Measurements from ENCODE around the gene PCBD2. TPM values are rescaled to one million over a fixed set of nuclear protein-coding genes. Genes with fewer than 3 reads are reported as not detected.

PCBD2 gene
- total and polyA plus RNA-seq, 2 donors (not counting 1 experiment from before 2014, with no cell fraction given) = 6.1 to 15.7 TPM

GRCh38 chr5:134967607-134968006 is 62.7 kb downstream of the PCBD2 start, which contains the start of gene CATSPER3:
CATSPER3 (plus strand) TSS chr5:134967907; CDS start chr5:134967992, 85 bp downstream.
- H3K9me3 ChIP-seq (ENCODE audit: control extremely low read depth in 1 of 3, control insufficient read depth in 2 of 3, insufficient read depth in 1 of 3, low read length in 2 of 3) = no peaks in the 10 kb centered on the region
- no peaks in the 10 kb centered on the region for H3K27me3 Mint-ChIP-seq
- ChIA-PET CTCF (no interaction called here), POLR2A (no interaction called here)
- H3K4me1 Mint-ChIP-seq = no peaks in the 10 kb centered on the region
- no peaks in the 10 kb centered on the region for H3K27me3 ChIP-seq (replicated peaks in 1 of 4; ENCODE audit: control extremely low read depth in 1 of 4, control insufficient read depth in 3 of 4, insufficient read depth in 4 of 4, low read length in 3 of 4)
- H3K4me1 ChIP-seq (ENCODE audit: control insufficient read depth in 2 of 2, insufficient read depth in 2 of 2, low read length in 2 of 2) = no peaks in the 10 kb centered on the region
- no peak within 1 kb of the TSS for H3K4me2 ChIP-seq (replicated peaks; ENCODE audit: low read depth, low read length, poor library complexity, severe bottlenecking)
- ATAC-seq (ENCODE audit: low read depth) (no peak), DNase-seq (no peak)
- no peak within 1 kb of the TSS for H3K27ac Mint-ChIP-seq
- 95% methylated on average over 2 of the region's 3 CpGs for WGBS (ENCODE audit: insufficient coverage)
- H3K9ac ChIP-seq (ENCODE audit: low read length) = no peak within 1 kb of the TSS
- H3K4me3 ChIP-seq (ENCODE audit: control extremely low read depth in 1 of 5, extremely low read depth in 1 of 5, insufficient read depth in 1 of 5, low read depth in 2 of 5, low read length in 4 of 5) = no peak within 1 kb of the TSS
- no peak for TF ChIP-seq CTCF (IDR thresholded peaks at IDR 0.05)
- no peak for TF ChIP-seq EZH2 (IDR thresholded peaks at IDR 0.05; ENCODE audit: borderline replicate concordance, insufficient read depth, low read depth, low read length, poor library complexity, severe bottlenecking)
- H3K9me3 Mint-ChIP-seq (ENCODE audit: insufficient read depth) = no peaks in the 10 kb centered on the region
- no peak within 1 kb of the TSS for H2AFZ ChIP-seq (ENCODE audit: insufficient read depth, low read depth, low read length, poor library complexity, severe bottlenecking)
- no peak within 1 kb of the TSS for H3K27ac ChIP-seq (ENCODE audit: low read length in 2 of 2)
- H3K79me2 ChIP-seq (ENCODE audit: control insufficient read depth, insufficient read depth, low read length) = no peaks in the 10 kb centered on the region
- no peak within 1 kb of the TSS for H3K4me3 Mint-ChIP-seq
- peaks cover 0 to 8% of the 10 kb centered on the region in 2 experiments for H3K36me3 ChIP-seq (replicated peaks in 1 of 2; ENCODE audit: control extremely low read depth in 1 of 2, control insufficient read depth in 1 of 2, extremely low read depth in 1 of 2, insufficient read depth in 2 of 2, low read length in 1 of 2)
- intact Hi-C loops (cut with micrococcal nuclease) = no loop called here
- no peaks in the 10 kb centered on the region for H4K20me1 ChIP-seq (ENCODE audit: control insufficient read depth, insufficient read depth, low read length, poor library complexity, severe bottlenecking)

- H3K4me3 ChIP-seq (ENCODE audit: control extremely low read depth in 1 of 5, extremely low read depth in 1 of 5, insufficient read depth in 1 of 5, low read depth in 2 of 5, low read length in 4 of 5) = no peak overlapping the region
- H3K27me3 Mint-ChIP-seq = no peaks in the 10 kb centered on the region
- peaks cover 0 to 3% of the 10 kb centered on the region in 2 experiments for H3K36me3 ChIP-seq (replicated peaks in 1 of 2; ENCODE audit: control extremely low read depth in 1 of 2, control insufficient read depth in 1 of 2, extremely low read depth in 1 of 2, insufficient read depth in 2 of 2, low read length in 1 of 2)
- intact Hi-C loops (cut with micrococcal nuclease) = no loop called here
- H3K4me1 ChIP-seq (ENCODE audit: control insufficient read depth in 2 of 2, insufficient read depth in 2 of 2, low read length in 2 of 2) = no peaks in the 10 kb centered on the region
- H3K27ac ChIP-seq (ENCODE audit: low read length in 2 of 2) = no peak overlapping the region
- ChIA-PET POLR2A (no interaction called here), CTCF (no interaction called here)
- no peak overlapping the region for H3K4me3 Mint-ChIP-seq
- no peaks in the 10 kb centered on the region for H3K27me3 ChIP-seq (replicated peaks in 1 of 4; ENCODE audit: control extremely low read depth in 1 of 4, control insufficient read depth in 3 of 4, insufficient read depth in 4 of 4, low read length in 3 of 4)
- H3K9me3 ChIP-seq (ENCODE audit: control extremely low read depth in 1 of 3, control insufficient read depth in 2 of 3, insufficient read depth in 1 of 3, low read length in 2 of 3) = no peaks in the 10 kb centered on the region
- DNase-seq = no peak
- H3K9ac ChIP-seq (ENCODE audit: low read length) = no peak overlapping the region
- H3K4me2 ChIP-seq (replicated peaks; ENCODE audit: low read depth, low read length, poor library complexity, severe bottlenecking) = no peak overlapping the region
- no peak overlapping the region for H2AFZ ChIP-seq (ENCODE audit: insufficient read depth, low read depth, low read length, poor library complexity, severe bottlenecking)
- no peaks in the 10 kb centered on the region for H3K79me2 ChIP-seq (ENCODE audit: control insufficient read depth, insufficient read depth, low read length)
- TF ChIP-seq EZH2 (IDR thresholded peaks at IDR 0.05; ENCODE audit: borderline replicate concordance, insufficient read depth, low read depth, low read length, poor library complexity, severe bottlenecking) (no peak), CTCF (IDR thresholded peaks at IDR 0.05) (no peak)
- H3K9me3 Mint-ChIP-seq (ENCODE audit: insufficient read depth) = no peaks in the 10 kb centered on the region
- no peaks in the 10 kb centered on the region for H3K4me1 Mint-ChIP-seq
- no CpG with 5 or more reads among the region's 3 CpGs for WGBS (ENCODE audit: insufficient coverage)
- no peaks in the 10 kb centered on the region for H4K20me1 ChIP-seq (ENCODE audit: control insufficient read depth, insufficient read depth, low read length, poor library complexity, severe bottlenecking)
- no peak overlapping the region for H3K27ac Mint-ChIP-seq
- ATAC-seq (ENCODE audit: low read depth) = no peak
Observed at GRCh38 chr5:134968055-134968454, 63.1 kb downstream of the PCBD2 start.

Data from B cell (primary cell).